H1 (cell line): ENCODE results near the gene UPF2.

Experiments used
- ATF3 ChIP-seq: IDR thresholded peaks from 2 replicates; pipeline ENCODE4 v1.6.1; 2011; ENCODE audit warnings: low read depth, mild to moderate bottlenecking, low read length; ENCODE audit not compliant: insufficient read depth
- EZH2 ChIP-seq: fragments of 200-600 bp; sonication (generic); IDR thresholded peaks from 2 replicates; pipeline ENCODE4 v1.7.1; 2012; ENCODE audit warnings: low read depth, mild to moderate bottlenecking, moderate library complexity, low read length, inconsistent platforms; ENCODE audit not compliant: severe bottlenecking
- GABPA ChIP-seq: IDR thresholded peaks from 2 replicates; pipeline ENCODE4 v1.6.1; 2011; ENCODE audit warnings: mild to moderate bottlenecking, low read length, moderate library complexity, borderline replicate concordance; ENCODE audit not compliant: insufficient read depth
- SIN3A ChIP-seq, 2 experiments: IDR thresholded peaks in 1 of 2; conservative IDR thresholded peaks in 1 of 2; 2 replicates each; pipeline ENCODE4 v1.6.1; 2011 to 2012; ENCODE audit warnings: low read length in 2 of 2, improper control_type of control experiment in 1 of 2, low read depth in 1 of 2, mild to moderate bottlenecking in 1 of 2
- SRF ChIP-seq: IDR thresholded peaks from 2 replicates; pipeline ENCODE4 v1.6.1; 2011; ENCODE audit warnings: mild to moderate bottlenecking, low read depth, low read length, moderate library complexity
- TCF12 ChIP-seq: IDR thresholded peaks from 2 replicates; pipeline ENCODE4 v1.6.1; 2011; ENCODE audit warnings: low read depth, mild to moderate bottlenecking, low read length
- TF ChIP-seq, protein P1 (sequence below): IDR thresholded peaks from 2 replicates; pipeline ENCODE4 v1.6.1; 2012; ENCODE audit warnings: inconsistent platforms
- TF ChIP-seq, protein P2 (sequence below): IDR thresholded peaks from 2 replicates; pipeline ENCODE4 v1.6.1; 2011; ENCODE audit warnings: low read length, improper control_type of control experiment
- TF ChIP-seq, protein P3 (sequence below), 3 experiments: IDR thresholded peaks; 1 replicate in 2 of 3; 2 replicates in 1 of 3; pipeline versions ENCODE4 v1.5.1 to v1.6.1; 2011; ENCODE audit warnings: low read length in 3 of 3, mild to moderate bottlenecking in 3 of 3, inconsistent platforms in 2 of 3, low read depth in 1 of 3, moderate library complexity in 1 of 3; ENCODE audit not compliant: insufficient read depth in 1 of 3; ENCODE audit errors: control extremely low read depth in 1 of 3

DNA sequence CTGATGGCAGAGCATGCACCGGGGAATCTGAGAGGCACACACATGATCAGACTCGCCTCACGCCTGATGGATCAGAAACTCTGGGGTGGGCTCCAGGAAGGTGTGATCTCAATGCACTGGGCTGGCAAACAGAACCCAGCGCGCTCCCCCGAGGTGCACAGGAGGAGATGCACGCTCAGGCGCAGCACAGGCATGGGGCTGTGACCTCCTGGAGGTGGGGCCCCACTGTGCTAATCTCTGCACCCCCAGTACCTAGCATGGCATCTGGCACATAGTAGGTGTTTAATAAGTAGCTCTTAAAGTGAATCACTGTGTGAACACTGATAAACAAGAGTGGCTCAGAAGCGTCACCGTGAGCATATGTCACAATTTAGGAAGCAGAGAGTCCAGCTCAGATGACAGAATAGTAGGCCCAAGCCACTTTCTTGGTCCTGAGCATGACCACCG, 161.6 kb downstream of the UPF2 start:
- TF ChIP-seq, protein P1, sequence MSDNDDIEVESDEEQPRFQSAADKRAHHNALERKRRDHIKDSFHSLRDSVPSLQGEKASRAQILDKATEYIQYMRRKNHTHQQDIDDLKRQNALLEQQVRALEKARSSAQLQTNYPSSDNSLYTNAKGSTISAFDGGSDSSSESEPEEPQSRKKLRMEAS: no peak
- TF ChIP-seq EZH2 (no peak), GABPA (no peak), SRF (no peak), TCF12 (no peak), ATF3 (no peak), SIN3A (conservative IDR thresholded peaks at IDR 0.05 in 1 of 2, IDR thresholded peaks at IDR 0.05 in 1 of 2; ENCODE audit: low read depth in 1 of 2, low read length in 2 of 2) (no peak)
- TF ChIP-seq, protein P2, sequence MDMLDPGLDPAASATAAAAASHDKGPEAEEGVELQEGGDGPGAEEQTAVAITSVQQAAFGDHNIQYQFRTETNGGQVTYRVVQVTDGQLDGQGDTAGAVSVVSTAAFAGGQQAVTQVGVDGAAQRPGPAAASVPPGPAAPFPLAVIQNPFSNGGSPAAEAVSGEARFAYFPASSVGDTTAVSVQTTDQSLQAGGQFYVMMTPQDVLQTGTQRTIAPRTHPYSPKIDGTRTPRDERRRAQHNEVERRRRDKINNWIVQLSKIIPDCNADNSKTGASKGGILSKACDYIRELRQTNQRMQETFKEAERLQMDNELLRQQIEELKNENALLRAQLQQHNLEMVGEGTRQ: no peak
- TF ChIP-seq, protein P3, sequence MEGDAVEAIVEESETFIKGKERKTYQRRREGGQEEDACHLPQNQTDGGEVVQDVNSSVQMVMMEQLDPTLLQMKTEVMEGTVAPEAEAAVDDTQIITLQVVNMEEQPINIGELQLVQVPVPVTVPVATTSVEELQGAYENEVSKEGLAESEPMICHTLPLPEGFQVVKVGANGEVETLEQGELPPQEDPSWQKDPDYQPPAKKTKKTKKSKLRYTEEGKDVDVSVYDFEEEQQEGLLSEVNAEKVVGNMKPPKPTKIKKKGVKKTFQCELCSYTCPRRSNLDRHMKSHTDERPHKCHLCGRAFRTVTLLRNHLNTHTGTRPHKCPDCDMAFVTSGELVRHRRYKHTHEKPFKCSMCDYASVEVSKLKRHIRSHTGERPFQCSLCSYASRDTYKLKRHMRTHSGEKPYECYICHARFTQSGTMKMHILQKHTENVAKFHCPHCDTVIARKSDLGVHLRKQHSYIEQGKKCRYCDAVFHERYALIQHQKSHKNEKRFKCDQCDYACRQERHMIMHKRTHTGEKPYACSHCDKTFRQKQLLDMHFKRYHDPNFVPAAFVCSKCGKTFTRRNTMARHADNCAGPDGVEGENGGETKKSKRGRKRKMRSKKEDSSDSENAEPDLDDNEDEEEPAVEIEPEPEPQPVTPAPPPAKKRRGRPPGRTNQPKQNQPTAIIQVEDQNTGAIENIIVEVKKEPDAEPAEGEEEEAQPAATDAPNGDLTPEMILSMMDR (IDR thresholded peaks at IDR 0.05; ENCODE audit: control extremely low read depth in 1 of 3, insufficient read depth in 1 of 3, low read depth in 1 of 3, low read length in 3 of 3): no peak
